ENCODE results near the gene RIGI.

DNA sequence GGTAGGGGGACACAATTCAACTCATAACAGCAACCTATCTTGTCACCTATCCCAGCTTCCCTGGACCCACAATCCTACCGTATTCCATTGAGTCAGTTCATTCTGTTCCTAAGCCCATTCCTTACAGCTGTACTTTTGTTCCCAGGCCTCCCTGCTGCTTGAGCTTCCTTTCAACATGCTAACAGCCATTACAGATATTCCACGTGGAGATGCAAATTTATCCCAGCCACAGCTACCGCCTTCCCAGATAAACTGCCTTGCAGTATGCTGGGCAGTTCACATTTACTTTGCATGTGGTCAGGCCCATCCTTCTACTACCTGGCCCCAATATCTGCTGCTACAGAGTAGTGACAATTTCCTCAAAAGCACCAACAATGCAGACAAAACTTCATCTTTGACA is 23.0 kb downstream of the RIGI start:
- TF ChIP-seq POLR2AphosphoS5 (IDR thresholded peaks at IDR 0.05), result no peak
- TF ChIP-seq, protein P1, sequence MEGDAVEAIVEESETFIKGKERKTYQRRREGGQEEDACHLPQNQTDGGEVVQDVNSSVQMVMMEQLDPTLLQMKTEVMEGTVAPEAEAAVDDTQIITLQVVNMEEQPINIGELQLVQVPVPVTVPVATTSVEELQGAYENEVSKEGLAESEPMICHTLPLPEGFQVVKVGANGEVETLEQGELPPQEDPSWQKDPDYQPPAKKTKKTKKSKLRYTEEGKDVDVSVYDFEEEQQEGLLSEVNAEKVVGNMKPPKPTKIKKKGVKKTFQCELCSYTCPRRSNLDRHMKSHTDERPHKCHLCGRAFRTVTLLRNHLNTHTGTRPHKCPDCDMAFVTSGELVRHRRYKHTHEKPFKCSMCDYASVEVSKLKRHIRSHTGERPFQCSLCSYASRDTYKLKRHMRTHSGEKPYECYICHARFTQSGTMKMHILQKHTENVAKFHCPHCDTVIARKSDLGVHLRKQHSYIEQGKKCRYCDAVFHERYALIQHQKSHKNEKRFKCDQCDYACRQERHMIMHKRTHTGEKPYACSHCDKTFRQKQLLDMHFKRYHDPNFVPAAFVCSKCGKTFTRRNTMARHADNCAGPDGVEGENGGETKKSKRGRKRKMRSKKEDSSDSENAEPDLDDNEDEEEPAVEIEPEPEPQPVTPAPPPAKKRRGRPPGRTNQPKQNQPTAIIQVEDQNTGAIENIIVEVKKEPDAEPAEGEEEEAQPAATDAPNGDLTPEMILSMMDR (IDR thresholded peaks at IDR 0.05), result no peak
- no peak for TF ChIP-seq EP300 (IDR thresholded peaks at IDR 0.05)
